OCI-LY1 (cell line): ENCODE results near the gene TAS2R60.

Experiments
- CTCF ChIP-seq: fragments of 200-600 bp; sonication (generic), shearing (Covaris generic); IDR thresholded peaks from 2 replicates; pipeline ENCODE4 v1.5.1; 2017; ENCODE audit warnings: mild to moderate bottlenecking, antibody characterized with exemption, low read length, moderate library complexity, mixed read lengths
- EZH2 ChIP-seq: fragments of 200-600 bp; sonication (generic), shearing (Covaris generic); IDR thresholded peaks from 2 replicates; pipeline ENCODE4 v1.8.0; 2017; ENCODE audit warnings: borderline replicate concordance, mixed run types, mild to moderate bottlenecking, antibody characterized with exemption, low read length, moderate library complexity, mixed read lengths

- TF ChIP-seq CTCF (no peak), EZH2 (no peak)
Observed at GRCh38 chr7:143407287-143408251, 35.7 kb upstream of the TAS2R60 start.
